ENCODE data around the gene MEX3C. TPM values are rescaled to one million over a fixed set of nuclear protein-coding genes. Genes with fewer than 3 reads are reported as not detected.

Gene MEX3C
- total RNA-seq, 2 experiments from 2014 or later: 41.9 to 43.4 TPM

- H3K4me3 ChIP-seq (ENCODE audit: low read depth, low read length, poor library complexity, severe bottlenecking): no peak overlapping the region
- H3K36me3 ChIP-seq (ENCODE audit: insufficient read depth, low read length): no peaks in the 10 kb centered on the region
- POLR2A ChIA-PET: no interaction called here
- DNase-seq (ENCODE audit: low spot score): no peak
- no peak overlapping the region for H2AFZ ChIP-seq (ENCODE audit: low read length)
- CTCF ChIA-PET (ENCODE audit: unreplicated experiment): no interaction called here
- no peak overlapping the region for H3K27ac ChIP-seq (ENCODE audit: low read depth, low read length, poor library complexity, severe bottlenecking)
- no peaks in the 10 kb centered on the region for H3K4me1 ChIP-seq (ENCODE audit: insufficient read depth, low read length, poor library complexity, severe bottlenecking)
- no TSS peak for BruUV-seq (replicated peaks)
- H3K4me2 ChIP-seq (ENCODE audit: low read length): no peak overlapping the region
- H3K79me2 ChIP-seq (ENCODE audit: insufficient read depth, low read depth, low read length): no peaks in the 10 kb centered on the region
- H4K20me1 ChIP-seq (ENCODE audit: insufficient read depth, low read length): no peaks in the 10 kb centered on the region
- H3K9me2 ChIP-seq (ENCODE audit: insufficient read depth, low read length): no peaks in the 10 kb centered on the region
- intact Hi-C loops (cut with micrococcal nuclease; ENCODE audit: unreplicated experiment): no loop called here
- H3K9me3 ChIP-seq (ENCODE audit: low read length): no peaks in the 10 kb centered on the region
- TF ChIP-seq EZH2phosphoT487 (IDR thresholded peaks at IDR 0.05; ENCODE audit: borderline replicate concordance, low read depth, low read length) (no peak), CTCF (conservative IDR thresholded peaks at IDR 0.05; ENCODE audit: low read length) (no peak)
Measured at GRCh38 chr18:51211552-51211951, 14.1 kb upstream of the MEX3C start.

DNA sequence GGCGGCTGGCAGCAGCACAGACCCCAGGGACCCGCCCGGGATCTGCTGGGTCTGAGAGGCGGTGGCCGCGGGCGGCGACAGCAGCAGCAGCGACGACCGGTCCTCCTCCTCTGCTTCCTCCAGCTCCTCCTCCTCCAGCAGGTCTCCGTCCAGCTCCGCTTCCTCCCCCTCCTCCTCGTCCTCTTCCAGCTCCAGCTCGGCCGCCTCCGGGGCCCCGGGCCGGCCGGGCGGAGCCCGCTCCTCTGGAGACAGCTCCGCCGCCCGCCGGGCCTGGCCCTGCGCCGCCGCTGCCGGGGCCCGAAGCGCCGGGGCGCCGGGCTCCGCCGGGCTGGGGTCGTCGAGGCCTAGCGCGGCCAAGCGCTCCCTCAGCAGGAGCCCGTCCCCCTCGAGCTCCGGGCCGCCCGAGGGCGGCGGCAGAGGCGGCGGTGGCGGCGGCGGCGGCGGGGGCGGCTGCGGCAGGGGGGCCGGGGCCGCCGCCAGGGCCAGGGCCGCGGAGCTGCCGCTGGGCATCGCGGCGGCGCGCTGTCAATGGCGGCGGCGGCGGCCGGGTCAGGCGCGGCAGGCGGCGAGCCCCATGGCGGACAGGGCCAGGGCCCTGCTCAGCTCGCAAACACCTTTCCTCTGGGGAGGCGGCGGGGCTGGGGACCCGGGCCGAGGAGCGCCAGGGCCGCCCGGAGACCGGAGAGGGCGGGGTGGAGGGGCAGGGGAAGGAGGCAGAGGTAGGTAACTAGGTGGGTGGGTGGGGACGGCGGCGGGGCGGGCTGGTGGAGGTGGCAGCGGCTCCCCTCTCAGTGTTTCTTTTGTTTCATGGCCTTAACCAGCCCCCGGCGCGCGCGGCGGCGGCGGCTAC, 445 bp downstream of the MEX3C start:
- ChIA-PET CTCF (ENCODE audit: unreplicated experiment) (no interaction called here), POLR2A (interaction anchor here (0.7 to 7.5 kb wide), 5 partner anchors 9 to 47 kb away, joined by 3 to 50 read pairs (median 3); no protein-coding TSS in a partner anchor)
- TF ChIP-seq EZH2phosphoT487 (IDR thresholded peaks at IDR 0.05; ENCODE audit: borderline replicate concordance, low read depth, low read length) (no peak), CTCF (conservative IDR thresholded peaks at IDR 0.05; ENCODE audit: low read length) (no peak)
- Histone ChIP-seq H3K36me3 (ENCODE audit: insufficient read depth, low read length) (peaks cover 24% of the 10 kb centered on the region), H3K4me2 (ENCODE audit: low read length) (peak overlapping the region; percentile 95), H4K20me1 (ENCODE audit: insufficient read depth, low read length) (peaks cover 17% of the 10 kb centered on the region; the same call in 1 of the 2 replicates), H3K4me1 (ENCODE audit: insufficient read depth, low read length, poor library complexity, severe bottlenecking) (peaks cover 12% of the 10 kb centered on the region), H3K9me3 (ENCODE audit: low read length) (no peaks in the 10 kb centered on the region), H3K9me2 (ENCODE audit: insufficient read depth, low read length) (no peaks in the 10 kb centered on the region), H3K79me2 (ENCODE audit: insufficient read depth, low read depth, low read length) (peaks cover 47% of the 10 kb centered on the region), H3K4me3 (ENCODE audit: low read depth, low read length, poor library complexity, severe bottlenecking) (peak overlapping the region; percentile 92), H3K27ac (ENCODE audit: low read depth, low read length, poor library complexity, severe bottlenecking) (peak overlapping the region; percentile 78), H2AFZ (ENCODE audit: low read length) (no peak overlapping the region)
- peak; percentile 41 for DNase-seq (ENCODE audit: low spot score)
- BruUV-seq (replicated peaks): no TSS peak
- intact Hi-C loops (cut with micrococcal nuclease; ENCODE audit: unreplicated experiment): loop anchor here (5.0 to 10.0 kb wide), 4 partner anchors 82 to 322 kb away; partner anchors contain the start of genes ME2 and SMAD4
